Vagina (tissue), 2 donors: ENCODE data around the gene RNF146. TPM values are rescaled to one million over a fixed set of nuclear protein-coding genes. Genes with fewer than 3 reads are reported as not detected.

Source experiments
- DNase-seq, 2 donors: peaks; one replicate each; pipeline ENCODE4 v3.0.0-alpha.2; 2017; ENCODE audit errors: extremely low spot score in 2 of 2
- H3K27ac ChIP-seq: fragments of 200-600 bp; sonication (generic); one replicate; pipeline ENCODE4 v1.5.1; 2019
- H3K27me3 ChIP-seq: fragments of 200-600 bp; sonication (generic); one replicate; pipeline ENCODE4 v1.5.1; 2019
- H3K36me3 ChIP-seq, 2 donors: fragments of 200-600 bp; sonication (generic); one replicate each; pipeline ENCODE4 v1.5.1; 2017 to 2019
- H3K4me1 ChIP-seq: fragments of 200-600 bp; sonication (generic); one replicate; pipeline ENCODE4 v1.5.1; 2019
- H3K4me3 ChIP-seq, 2 donors: fragments of 200-600 bp; sonication (generic); 1 replicate in 1 of 2; 2 replicates in 1 of 2; pipeline ENCODE4 v1.5.1; 2016 to 2019
- H3K9me3 ChIP-seq: fragments of 200-600 bp; sonication (generic); one replicate; pipeline ENCODE4 v1.5.1; 2019
- POLR2A ChIP-seq, 2 donors: fragments of 450-650 bp; IDR thresholded peaks; one replicate each; pipeline ENCODE4 v1.6.1; 2017; ENCODE audit warnings: antibody characterized with exemption in 2 of 2, mild to moderate bottlenecking in 2 of 2, moderate library complexity in 2 of 2
- POLR2AphosphoS5 ChIP-seq, 2 donors: sonication (generic); formaldehyde crosslinking; IDR thresholded peaks; one replicate each; pipeline ENCODE4 v1.9.0; 2017; ENCODE audit warnings: antibody characterized with exemption in 2 of 2, mild to moderate bottlenecking in 2 of 2, low read depth in 1 of 2; ENCODE audit not compliant: insufficient read depth in 1 of 2
- intact Hi-C: fragments of 100-400 bp; cut with DNase I; formaldehyde crosslinking; loops from one replicate; pipeline ENCODE4 v1.15.1; 2023
- total RNA-seq: library from RNA; depleted of rRNA; stranded (reverse); fragments of >200 nt; gene quantifications from one replicate; pipeline ENCODE4 v1.2.3, GENCODE V29; 2016
- TF ChIP-seq, protein P1 (sequence below), 3 experiments: fragments of 450-650 bp in 2 of 3; fragments of 200-600 bp in 1 of 3; sonication (generic) in 1 of 3; IDR thresholded peaks; one replicate each; pipeline ENCODE4 v1.5.1; 2017 to 2019; ENCODE audit warnings: antibody characterized with exemption in 3 of 3, mild to moderate bottlenecking in 2 of 3, moderate library complexity in 2 of 3

The RNF146 gene
- total RNA-seq, 1 donor from 2014 or later: 53.0 TPM

DNA sequence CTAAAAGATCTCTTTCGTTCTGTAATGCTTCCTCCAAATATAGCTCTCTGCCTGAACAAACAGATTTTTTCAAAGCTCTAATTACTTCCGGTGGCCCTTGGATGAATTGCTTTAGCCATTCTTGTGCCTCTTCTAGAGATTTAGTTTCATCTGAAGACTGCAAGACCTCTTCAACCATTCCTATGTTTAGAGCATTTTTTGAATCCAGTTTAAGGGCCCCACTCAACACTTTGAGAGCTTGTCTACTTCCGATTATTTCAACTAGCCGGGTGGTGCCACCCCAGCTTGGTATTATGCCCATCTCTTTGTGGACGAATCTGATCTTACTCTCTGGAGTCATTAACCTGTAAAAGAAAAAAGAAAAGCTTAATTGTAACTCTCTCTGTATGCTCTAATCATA, 23.3 kb downstream of the RNF146 start:
- H3K4me3 ChIP-seq: no peak overlapping the region
- TF ChIP-seq POLR2AphosphoS5 (IDR thresholded peaks at IDR 0.05; ENCODE audit: insufficient read depth in 1 of 2, low read depth in 1 of 2): no peak
- TF ChIP-seq, protein P1, sequence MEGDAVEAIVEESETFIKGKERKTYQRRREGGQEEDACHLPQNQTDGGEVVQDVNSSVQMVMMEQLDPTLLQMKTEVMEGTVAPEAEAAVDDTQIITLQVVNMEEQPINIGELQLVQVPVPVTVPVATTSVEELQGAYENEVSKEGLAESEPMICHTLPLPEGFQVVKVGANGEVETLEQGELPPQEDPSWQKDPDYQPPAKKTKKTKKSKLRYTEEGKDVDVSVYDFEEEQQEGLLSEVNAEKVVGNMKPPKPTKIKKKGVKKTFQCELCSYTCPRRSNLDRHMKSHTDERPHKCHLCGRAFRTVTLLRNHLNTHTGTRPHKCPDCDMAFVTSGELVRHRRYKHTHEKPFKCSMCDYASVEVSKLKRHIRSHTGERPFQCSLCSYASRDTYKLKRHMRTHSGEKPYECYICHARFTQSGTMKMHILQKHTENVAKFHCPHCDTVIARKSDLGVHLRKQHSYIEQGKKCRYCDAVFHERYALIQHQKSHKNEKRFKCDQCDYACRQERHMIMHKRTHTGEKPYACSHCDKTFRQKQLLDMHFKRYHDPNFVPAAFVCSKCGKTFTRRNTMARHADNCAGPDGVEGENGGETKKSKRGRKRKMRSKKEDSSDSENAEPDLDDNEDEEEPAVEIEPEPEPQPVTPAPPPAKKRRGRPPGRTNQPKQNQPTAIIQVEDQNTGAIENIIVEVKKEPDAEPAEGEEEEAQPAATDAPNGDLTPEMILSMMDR (IDR thresholded peaks at IDR 0.05): no peak
- intact Hi-C loops: no loop called here
- H3K27ac ChIP-seq: no peak overlapping the region
- no peaks in the 10 kb centered on the region for H3K27me3 ChIP-seq
- no peaks in the 10 kb centered on the region for H3K9me3 ChIP-seq
- DNase-seq: no peak
- peaks cover 14% of the 10 kb centered on the region for H3K4me1 ChIP-seq
- peaks cover 0 to 20% of the 10 kb centered on the region in 2 donors for H3K36me3 ChIP-seq

DNA sequence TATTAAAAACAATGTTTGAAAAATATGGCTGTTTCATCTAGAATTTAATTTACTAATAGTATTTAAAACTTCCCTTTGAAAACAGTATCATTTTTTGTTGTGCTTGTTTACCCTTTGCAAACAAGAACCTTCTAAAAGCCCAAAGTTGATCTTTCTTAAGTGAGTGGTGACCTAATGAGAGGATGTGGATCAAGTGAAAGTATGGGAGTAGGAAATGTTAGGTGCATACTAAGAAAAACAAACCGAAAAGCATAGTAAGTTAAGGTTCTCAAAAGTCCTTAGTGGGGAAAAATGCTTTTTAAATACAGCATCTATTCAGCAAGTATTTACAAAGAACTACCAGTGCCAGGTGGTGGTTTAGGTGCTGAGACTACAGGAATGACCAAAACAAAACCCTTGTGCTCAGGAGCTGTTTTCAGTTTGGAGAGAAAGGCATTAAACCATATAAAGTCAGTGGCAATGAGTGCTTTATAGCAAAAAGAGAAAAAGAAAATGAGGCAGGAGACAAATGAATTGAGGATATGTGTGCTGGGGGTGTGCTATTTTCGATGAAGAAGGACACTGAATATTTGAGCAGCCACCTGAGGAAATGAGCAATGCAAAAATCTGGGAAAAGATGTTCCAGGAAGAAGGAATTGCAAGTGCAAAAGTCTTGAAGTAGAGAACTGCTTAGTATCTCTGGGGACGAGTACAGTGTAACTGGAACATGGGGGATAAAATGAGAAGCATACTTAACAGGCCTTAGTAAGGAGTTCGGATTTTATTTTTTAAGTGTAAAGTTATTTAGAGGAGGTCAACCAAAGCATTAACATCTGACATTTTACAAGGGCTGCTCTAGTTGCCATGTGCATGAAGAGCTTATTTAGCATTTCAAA, 24.0 kb downstream of the RNF146 start:
- peaks cover 14% of the 10 kb centered on the region for H3K4me1 ChIP-seq
- H3K4me3 ChIP-seq: no peak overlapping the region
- DNase-seq: no peak
- no peak overlapping the region for H3K27ac ChIP-seq
- TF ChIP-seq, protein P1 (IDR thresholded peaks at IDR 0.05): no peak
- no peak for TF ChIP-seq POLR2A (IDR thresholded peaks at IDR 0.05)
- no peak for TF ChIP-seq POLR2AphosphoS5 (IDR thresholded peaks at IDR 0.05; ENCODE audit: insufficient read depth in 1 of 2, low read depth in 1 of 2)
- intact Hi-C loops: no loop called here
- no peaks in the 10 kb centered on the region for H3K27me3 ChIP-seq
- no peaks in the 10 kb centered on the region for H3K9me3 ChIP-seq
- peaks cover 0 to 20% of the 10 kb centered on the region in 2 donors for H3K36me3 ChIP-seq

DNA sequence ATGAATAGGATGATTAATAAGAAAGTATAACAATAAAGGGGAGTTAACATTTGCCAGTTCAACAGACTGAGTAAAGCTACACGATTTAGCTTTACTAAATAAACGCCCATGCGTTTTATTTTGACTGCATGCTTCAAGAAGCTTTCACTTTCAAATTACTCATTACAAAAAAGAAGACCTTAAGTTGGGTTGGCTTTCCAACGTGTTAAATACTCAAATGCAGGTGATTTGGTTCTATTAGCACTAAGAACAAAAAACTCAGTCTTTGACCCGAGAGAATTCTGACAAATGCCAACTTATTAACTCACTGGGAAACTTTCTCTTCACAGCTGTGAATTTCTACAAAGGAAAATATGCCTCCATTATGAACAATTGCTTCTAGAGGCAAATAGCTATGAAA, 24.8 kb downstream of the RNF146 start:
- Histone ChIP-seq H3K27ac (no peak overlapping the region), H3K27me3 (no peaks in the 10 kb centered on the region), H3K36me3 (peaks cover 0 to 16% of the 10 kb centered on the region in 2 donors), H3K9me3 (no peaks in the 10 kb centered on the region), H3K4me1 (peaks cover 14% of the 10 kb centered on the region), H3K4me3 (no peak overlapping the region)
- no peak for DNase-seq
- TF ChIP-seq POLR2AphosphoS5 (IDR thresholded peaks at IDR 0.05; ENCODE audit: insufficient read depth in 1 of 2, low read depth in 1 of 2) (no peak), POLR2A (IDR thresholded peaks at IDR 0.05) (no peak)
- TF ChIP-seq, protein P1 (IDR thresholded peaks at IDR 0.05): no peak
- intact Hi-C loops: no loop called here

DNA sequence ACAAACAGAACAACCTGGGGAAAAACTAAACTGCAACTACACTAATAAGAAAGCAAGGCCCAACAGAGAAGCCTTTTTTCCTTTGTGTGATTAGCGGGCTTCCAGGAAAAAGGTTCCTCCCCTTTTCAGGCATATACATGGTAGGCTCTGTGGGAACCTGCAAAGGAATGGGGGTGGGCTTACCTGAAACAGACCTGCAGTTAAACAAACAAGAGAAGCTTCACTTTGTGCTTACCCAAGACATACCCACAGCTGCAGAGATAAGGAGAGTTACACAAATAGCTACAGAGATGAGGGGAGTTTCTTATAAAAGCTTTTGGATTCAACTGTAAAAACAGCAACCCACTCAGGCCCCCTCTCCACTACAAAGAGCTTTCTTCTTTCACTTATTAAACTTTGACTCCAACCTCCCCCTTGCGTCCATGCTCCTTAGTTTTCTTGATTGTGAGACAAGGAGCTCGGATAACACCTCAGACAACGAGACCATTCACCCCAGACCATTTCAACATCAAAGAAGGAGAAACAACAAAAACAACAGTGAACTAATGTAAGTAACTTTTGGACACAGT, 30.9 kb downstream of the RNF146 start:
- Histone ChIP-seq H3K9me3 (no peaks in the 10 kb centered on the region), H3K4me3 (no peak overlapping the region), H3K27ac (no peak overlapping the region), H3K4me1 (peaks cover 7% of the 10 kb centered on the region), H3K27me3 (no peaks in the 10 kb centered on the region), H3K36me3 (peaks cover 0 to 8% of the 10 kb centered on the region in 2 donors)
- intact Hi-C loops: no loop called here
- DNase-seq: no peak
- no peak for TF ChIP-seq POLR2AphosphoS5 (IDR thresholded peaks at IDR 0.05; ENCODE audit: insufficient read depth in 1 of 2, low read depth in 1 of 2)
- TF ChIP-seq POLR2A (IDR thresholded peaks at IDR 0.05): no peak

GRCh38 chr6:127298475-127298874, 31.8 kb downstream of the RNF146 start:
- Histone ChIP-seq H3K36me3 (peaks cover 0 to 8% of the 10 kb centered on the region in 2 donors), H3K4me3 (no peak overlapping the region), H3K27me3 (no peaks in the 10 kb centered on the region), H3K27ac (no peak overlapping the region), H3K4me1 (peaks cover 14% of the 10 kb centered on the region), H3K9me3 (no peaks in the 10 kb centered on the region)
- no peak for TF ChIP-seq POLR2AphosphoS5 (IDR thresholded peaks at IDR 0.05; ENCODE audit: insufficient read depth in 1 of 2, low read depth in 1 of 2)
- TF ChIP-seq POLR2A (IDR thresholded peaks at IDR 0.05): no peak
- TF ChIP-seq, protein P1 (IDR thresholded peaks at IDR 0.05): no peak
- no peak for DNase-seq
- intact Hi-C loops: no loop called here
